GM19455 (cell line): ENCODE results near the gene KIF15.

Experiments
- ATAC-seq: cut with Tn5 transposase; IDR thresholded peaks from one replicate; pipeline ENCODE4 v1.9.1; 2021; ENCODE audit not compliant: unreplicated experiment

Gene KIF15

DNA sequence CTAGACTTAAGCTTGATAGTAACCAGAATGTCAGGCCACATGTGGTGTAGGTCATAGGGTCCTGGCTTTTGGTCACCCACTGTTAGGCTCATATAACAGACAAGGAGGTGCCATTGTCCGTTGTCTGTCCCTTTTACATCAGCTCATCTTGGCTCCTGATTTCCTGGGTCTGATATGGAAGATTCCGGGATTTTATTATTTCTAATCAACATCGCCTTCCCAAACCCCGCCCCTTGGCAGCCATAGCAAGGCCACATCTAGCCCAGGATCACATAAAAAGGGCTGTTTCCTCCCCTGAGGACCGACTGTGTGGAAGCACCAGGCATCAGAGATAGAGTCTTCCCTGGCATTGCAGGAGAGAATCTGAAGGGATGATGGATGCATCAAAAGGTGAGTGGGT is 112.7 kb downstream of the KIF15 start, which contains the start of gene TGM4:
TGM4 (plus strand) TSS at position 301 of the 400 bp plus-strand sequence; CDS start at position 372, 71 bp downstream.
- ATAC-seq, result no peak

DNA sequence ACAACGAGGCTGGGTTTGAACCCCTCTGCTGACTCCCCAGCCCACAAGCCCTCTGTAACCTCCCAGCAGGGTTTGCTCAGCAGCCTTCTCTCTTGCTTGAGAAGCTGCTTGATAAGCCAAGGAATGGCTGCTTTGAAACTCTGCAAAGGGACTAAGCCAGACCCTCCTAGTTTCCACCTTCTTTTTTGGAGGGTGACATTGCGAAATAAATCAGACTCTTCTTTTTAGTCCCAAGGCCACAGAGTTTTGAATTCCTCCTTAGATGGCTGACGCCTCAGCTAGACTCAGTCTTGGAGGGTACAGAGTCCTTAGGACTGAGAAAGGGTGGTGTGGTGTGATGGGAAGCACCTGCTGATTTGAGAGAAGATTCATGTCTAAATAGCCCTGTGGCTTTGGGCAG is 114.0 kb downstream of the KIF15 start:
- ATAC-seq, result no peak

- ATAC-seq, result no peak
Observed at GRCh38 chr3:44877333-44877732, 115.7 kb downstream of the KIF15 start.

- no peak for ATAC-seq
Observed at GRCh38 chr3:44880284-44880683, 118.7 kb downstream of the KIF15 start.

GRCh38 chr3:44883213-44883955 is 121.8 kb downstream of the KIF15 start:
- ATAC-seq, result no peak

- no peak for ATAC-seq
Observed at GRCh38 chr3:44883999-44884431, 122.4 kb downstream of the KIF15 start.

DNA sequence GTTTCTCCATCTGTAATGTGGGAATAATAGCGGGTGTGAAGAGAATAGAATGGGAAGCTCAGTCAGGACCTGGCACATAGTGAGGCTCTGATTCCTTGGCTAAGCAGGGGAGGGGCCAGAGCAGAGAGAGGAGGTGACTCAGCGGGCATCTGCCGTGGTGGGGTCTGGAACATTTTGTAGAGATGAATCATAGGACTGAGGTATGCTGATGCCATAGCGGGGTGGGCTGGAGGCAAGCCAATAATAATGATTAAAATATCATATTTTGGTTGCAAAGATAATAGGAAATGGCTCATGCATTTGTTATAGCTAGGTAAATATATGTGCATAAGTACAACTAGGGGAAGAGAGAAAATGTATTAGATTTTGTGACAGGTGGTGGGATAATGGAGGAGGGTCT is 124.0 kb downstream of the KIF15 start:
- ATAC-seq, result no peak

DNA sequence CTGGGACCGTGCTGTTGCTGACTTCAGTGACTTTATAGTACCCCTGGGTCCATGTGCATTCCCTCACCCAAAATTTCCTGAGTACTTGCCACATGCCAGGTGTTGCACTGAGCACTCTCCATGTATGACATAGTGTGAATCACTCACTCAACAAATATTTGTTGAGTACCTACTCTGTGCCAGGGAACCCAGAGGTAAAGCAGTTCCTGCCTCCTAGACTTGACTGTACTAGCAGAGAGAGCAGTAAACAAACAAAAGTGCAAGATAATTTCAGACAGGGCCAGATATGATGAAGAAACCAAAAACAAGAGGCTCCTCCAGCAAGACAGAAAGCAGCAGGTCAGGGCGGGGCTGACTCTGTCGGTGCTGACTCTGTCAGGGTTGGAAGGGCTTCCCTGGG is 125.0 kb downstream of the KIF15 start:
- ATAC-seq, result no peak

GRCh38 chr3:44887101-44887500 is 125.5 kb downstream of the KIF15 start:
- ATAC-seq, result no peak

GRCh38 chr3:44890258-44890657 is 128.7 kb downstream of the KIF15 start:
- no peak for ATAC-seq

DNA sequence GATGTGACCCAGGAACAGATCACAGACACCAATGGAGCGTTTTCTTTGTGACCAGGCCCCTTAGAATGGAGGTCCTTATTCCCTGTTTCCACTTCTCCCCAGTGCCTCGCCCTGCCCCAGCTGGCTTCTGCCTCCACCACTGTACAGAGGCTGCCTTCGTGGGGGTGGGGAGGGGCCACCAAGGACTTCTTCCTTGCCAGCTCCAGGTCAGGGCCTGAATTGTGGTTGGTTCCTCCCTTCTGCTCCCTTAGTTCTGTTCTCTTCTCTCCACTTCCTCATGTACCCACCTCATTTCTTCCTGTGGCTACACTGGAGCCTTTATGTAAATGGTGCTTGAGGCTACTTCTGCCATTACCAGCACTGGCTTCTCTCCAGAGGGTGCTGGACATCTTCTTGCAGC is 129.3 kb downstream of the KIF15 start:
- ATAC-seq, result no peak

DNA sequence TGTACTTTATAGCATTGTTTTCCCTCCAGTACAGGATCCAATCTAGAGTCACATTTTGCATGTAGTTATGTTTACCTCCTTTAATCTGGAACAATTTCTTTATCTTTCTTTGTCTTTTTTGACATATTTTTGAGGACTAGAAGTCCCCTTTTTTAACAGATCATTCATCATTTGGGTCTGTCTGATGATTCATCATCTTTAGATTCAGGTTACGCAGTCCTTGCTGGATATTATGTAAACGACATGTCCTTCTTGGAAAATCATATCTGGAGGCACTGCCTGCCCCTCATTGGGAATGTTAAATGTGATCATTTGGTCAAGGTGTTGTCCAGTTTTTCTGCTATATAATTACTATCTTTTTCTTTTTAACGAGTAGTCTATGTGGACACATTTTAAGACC is 131.1 kb downstream of the KIF15 start:
- ATAC-seq, result no peak

- ATAC-seq, result no peak
Observed at GRCh38 chr3:44893097-44893496, 131.5 kb downstream of the KIF15 start.

DNA sequence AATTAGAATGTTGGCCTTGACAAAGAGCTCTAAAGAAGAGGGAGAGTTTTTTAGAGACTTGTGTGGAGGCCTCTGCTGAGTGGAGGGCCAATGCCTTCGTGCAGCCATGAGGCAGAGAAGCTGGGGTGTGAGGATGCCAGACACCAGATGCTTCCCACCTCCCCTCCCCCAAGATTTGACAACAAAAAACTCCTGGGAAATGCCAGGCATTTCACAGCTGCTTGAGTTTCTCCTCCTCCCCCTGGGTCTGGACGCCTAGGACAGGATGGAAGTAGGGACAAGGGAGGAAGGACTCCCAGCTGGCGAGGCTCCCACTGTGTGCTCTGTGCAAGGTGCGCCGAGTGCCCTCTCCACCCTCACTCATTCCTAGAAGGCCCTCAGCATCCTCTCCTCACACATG is 132.9 kb downstream of the KIF15 start:
- ATAC-seq, result no peak

- no peak for ATAC-seq
Observed at GRCh38 chr3:44896440-44896839, 134.8 kb downstream of the KIF15 start.

GRCh38 chr3:44899683-44900367 is 138.2 kb downstream of the KIF15 start:
- ATAC-seq, result no peak

- ATAC-seq, result no peak
Observed at GRCh38 chr3:44902628-44903027, 141.0 kb downstream of the KIF15 start.
